Cardiac ventricle fibroblast (primary cell): Measurements from ENCODE around the gene RIMBP3C. TPM values are rescaled to one million over a fixed set of nuclear protein-coding genes. Genes with fewer than 3 reads are reported as not detected.

Experiments used
- total RNA-seq: library from RNA; depleted of rRNA; stranded (reverse); fragments of >200 nt; gene quantifications from 2 replicates; pipeline ENCODE4 v1.2.3, GENCODE V29; 2015

Gene RIMBP3C, protein sequence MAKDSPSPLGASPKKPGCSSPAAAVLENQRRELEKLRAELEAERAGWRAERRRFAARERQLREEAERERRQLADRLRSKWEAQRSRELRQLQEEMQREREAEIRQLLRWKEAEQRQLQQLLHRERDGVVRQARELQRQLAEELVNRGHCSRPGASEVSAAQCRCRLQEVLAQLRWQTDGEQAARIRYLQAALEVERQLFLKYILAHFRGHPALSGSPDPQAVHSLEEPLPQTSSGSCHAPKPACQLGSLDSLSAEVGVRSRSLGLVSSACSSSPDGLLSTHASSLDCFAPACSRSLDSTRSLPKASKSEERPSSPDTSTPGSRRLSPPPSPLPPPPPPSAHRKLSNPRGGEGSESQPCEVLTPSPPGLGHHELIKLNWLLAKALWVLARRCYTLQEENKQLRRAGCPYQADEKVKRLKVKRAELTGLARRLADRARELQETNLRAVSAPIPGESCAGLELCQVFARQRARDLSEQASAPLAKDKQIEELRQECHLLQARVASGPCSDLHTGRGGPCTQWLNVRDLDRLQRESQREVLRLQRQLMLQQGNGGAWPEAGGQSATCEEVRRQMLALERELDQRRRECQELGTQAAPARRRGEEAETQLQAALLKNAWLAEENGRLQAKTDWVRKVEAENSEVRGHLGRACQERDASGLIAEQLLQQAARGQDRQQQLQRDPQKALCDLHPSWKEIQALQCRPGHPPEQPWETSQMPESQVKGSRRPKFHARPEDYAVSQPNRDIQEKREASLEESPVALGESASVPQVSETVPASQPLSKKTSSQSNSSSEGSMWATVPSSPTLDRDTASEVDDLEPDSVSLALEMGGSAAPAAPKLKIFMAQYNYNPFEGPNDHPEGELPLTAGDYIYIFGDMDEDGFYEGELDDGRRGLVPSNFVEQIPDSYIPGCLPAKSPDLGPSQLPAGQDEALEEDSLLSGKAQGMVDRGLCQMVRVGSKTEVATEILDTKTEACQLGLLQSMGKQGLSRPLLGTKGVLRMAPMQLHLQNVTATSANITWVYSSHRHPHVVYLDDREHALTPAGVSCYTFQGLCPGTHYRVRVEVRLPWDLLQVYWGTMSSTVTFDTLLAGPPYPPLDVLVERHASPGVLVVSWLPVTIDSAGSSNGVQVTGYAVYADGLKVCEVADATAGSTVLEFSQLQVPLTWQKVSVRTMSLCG (N-terminal part only)
- under 0.01 and 0.68 TPM in 2 replicates for total RNA-seq

DNA sequence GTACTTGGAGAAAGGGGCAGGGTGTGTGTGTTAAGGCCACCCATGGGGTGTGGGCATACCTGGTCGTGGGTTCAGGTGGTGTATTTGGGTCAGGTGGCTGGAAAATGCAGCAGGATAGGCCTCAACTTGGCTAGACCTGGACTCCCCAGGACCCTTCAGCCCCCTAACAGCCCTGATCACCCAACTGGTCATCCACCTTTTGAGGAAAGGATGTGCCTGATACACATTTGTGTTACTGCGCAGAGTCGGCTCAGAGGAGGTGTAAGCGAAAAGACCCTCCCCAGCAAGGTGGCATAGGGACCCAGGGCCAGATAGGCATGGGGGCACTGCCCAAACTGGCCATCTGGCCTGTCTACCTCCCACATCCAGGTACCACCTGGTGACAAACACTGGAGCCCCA is at the start of gene RIMBP3C:
TSS of gene RIMBP3C (minus strand) at position 101 of the 400 bp plus-strand sequence. CDS start 485 bp downstream, outside the sequence.

DNA sequence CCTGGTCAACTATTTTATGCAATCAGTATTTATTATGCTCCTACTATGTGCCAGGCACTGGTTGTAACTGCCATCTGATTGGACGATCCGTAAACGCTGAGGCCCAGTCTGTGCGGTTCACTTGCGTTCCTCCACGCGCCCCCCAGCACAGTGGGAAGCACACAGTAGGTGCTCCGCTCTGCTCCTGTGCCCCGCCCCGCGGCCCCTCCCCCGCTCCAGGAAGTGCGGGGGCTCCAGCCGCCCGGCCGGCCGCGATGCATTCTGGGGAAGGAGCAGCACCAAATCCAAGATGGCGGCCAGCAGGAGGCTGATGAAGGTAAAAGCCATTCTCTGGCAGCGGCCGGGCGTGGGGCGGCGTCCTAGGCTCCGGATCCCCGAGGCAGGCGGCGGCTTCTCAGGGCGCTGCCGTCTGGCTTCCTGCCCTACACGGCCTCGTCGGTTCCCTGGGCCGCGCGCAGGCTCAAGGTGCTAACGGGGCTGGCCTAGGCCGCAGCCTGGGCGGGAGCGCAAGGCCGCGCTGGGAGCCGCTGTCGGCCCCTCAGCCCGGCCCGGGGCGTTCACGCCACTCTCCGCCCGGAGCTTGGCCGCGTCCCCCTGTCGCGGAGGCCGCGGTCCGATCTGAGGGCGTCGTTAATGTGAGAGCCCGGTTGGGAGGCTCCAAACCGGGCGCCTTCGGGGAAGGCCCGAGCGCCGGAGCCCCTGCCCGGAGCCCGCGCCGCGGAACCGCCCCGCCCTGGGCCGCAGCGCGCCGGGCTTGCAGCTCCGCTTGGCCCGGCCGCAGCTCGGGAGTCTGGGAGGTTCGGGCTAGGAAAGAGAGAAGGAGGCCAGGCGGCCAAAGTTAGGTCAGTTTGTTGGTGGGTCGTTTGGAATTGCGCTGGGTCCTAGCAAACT is 16.4 kb upstream of the RIMBP3C start, which contains the start of gene UBE2L3:
TSS of gene UBE2L3 (plus strand) at position 259 of the 891 bp plus-strand sequence. CDS start at position 290, 31 bp downstream.

Other genes with a start within 250 kb of the RIMBP3C start
- gene RIMBP3B, start 167.7 kb downstream of the RIMBP3C start, total RNA-seq = not detected in 2 replicates
- 1.7 and 2.0 TPM in 2 replicates for gene HIC2, start 134.1 kb downstream of the RIMBP3C start, total RNA-seq
- gene TMEM191C, start 84.1 kb downstream of the RIMBP3C start, total RNA-seq = 0.24 TPM in 1 of 2 replicates, not detected in the other
- 41.9 and 47.4 TPM in 2 replicates for gene UBE2L3, start 16.3 kb upstream of the RIMBP3C start, total RNA-seq
- gene YDJC, start 78.6 kb upstream of the RIMBP3C start, total RNA-seq = 28.7 and 29.8 TPM in 2 replicates
- gene CCDC116, start 81.3 kb upstream of the RIMBP3C start, total RNA-seq = 0.19 and 0.34 TPM in 2 replicates
- 31.1 and 45.0 TPM in 2 replicates for gene SDF2L1, start 90.8 kb upstream of the RIMBP3C start, total RNA-seq
- gene PPIL2, start 114.6 kb upstream of the RIMBP3C start, total RNA-seq = 20.0 and 26.1 TPM in 2 replicates
- 0.39 and 4.9 TPM in 2 replicates for gene YPEL1, start 184.3 kb upstream of the RIMBP3C start, total RNA-seq